ENCODE data around the gene CDH1. TPM values are rescaled to one million over a fixed set of nuclear protein-coding genes. Genes with fewer than 3 reads are reported as not detected.
"Not testable (repeated sequence)": the region's sequence is repeated elsewhere in the genome, so short reads cannot be mapped to it uniquely, and the experiment has no call there.

Gene CDH1
- total RNA-seq, 4 donors from 2014 or later, result 190 to 551 (median 434) TPM

DNA sequence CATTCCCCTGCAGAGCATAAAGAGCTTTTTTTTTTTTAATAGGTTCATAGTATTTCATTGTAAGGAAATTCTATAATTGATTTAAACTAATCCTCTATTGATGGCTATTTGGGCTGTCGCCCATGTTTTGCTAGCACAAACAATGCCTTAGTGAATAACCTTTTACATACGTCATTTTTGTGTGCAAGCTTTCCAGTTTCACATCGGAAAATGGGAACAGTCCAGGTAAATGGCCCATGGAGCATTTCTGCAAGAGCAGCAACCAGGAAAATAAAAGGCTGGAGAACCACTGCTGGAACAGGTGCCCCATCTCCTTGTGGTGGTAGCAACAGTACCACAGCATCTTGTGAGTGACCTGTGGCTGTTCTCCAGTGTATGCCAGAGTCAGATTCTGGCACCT lies 48.6 kb downstream of the CDH1 start:
- TF ChIP-seq EP300 (IDR thresholded peaks at IDR 0.05; ENCODE audit: low read depth), result no peak
- TF ChIP-seq, protein P1, sequence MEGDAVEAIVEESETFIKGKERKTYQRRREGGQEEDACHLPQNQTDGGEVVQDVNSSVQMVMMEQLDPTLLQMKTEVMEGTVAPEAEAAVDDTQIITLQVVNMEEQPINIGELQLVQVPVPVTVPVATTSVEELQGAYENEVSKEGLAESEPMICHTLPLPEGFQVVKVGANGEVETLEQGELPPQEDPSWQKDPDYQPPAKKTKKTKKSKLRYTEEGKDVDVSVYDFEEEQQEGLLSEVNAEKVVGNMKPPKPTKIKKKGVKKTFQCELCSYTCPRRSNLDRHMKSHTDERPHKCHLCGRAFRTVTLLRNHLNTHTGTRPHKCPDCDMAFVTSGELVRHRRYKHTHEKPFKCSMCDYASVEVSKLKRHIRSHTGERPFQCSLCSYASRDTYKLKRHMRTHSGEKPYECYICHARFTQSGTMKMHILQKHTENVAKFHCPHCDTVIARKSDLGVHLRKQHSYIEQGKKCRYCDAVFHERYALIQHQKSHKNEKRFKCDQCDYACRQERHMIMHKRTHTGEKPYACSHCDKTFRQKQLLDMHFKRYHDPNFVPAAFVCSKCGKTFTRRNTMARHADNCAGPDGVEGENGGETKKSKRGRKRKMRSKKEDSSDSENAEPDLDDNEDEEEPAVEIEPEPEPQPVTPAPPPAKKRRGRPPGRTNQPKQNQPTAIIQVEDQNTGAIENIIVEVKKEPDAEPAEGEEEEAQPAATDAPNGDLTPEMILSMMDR (IDR thresholded peaks at IDR 0.05), result no peak
- no peak for TF ChIP-seq POLR2A (IDR thresholded peaks at IDR 0.05)
- no peak for TF ChIP-seq POLR2AphosphoS5 (IDR thresholded peaks at IDR 0.05)
- DNase-seq, result no peak
- peaks cover 5 to 19% (median 8%) of the 10 kb centered on the region in 4 donors for H3K4me1 ChIP-seq
- intact Hi-C loops (cut with DNase I; ENCODE audit: low total_unique reads) (no loop called here), in situ Hi-C loops (cut with MboI; ENCODE audit: low pct_ligation_motif_present in 1 of 4, low pct_unique_long_range_greater_than_20kb in 1 of 4, low sequenced_read_pairs in 3 of 4) (no loop called here)
- H3K36me3 ChIP-seq, result no peaks in the 10 kb centered on the region
- H3K4me3 ChIP-seq, result no peak overlapping the region
- no peak overlapping the region for H3K27ac ChIP-seq
- WGBS, 2 donors (ENCODE audit: low coverage in 1 of 2), result 88 to 100% methylated on average over 3 of the region's 3 CpGs
- H3K9me3 ChIP-seq, result no peaks in the 10 kb centered on the region
- H3K27me3 ChIP-seq, result no peaks in the 10 kb centered on the region

DNA sequence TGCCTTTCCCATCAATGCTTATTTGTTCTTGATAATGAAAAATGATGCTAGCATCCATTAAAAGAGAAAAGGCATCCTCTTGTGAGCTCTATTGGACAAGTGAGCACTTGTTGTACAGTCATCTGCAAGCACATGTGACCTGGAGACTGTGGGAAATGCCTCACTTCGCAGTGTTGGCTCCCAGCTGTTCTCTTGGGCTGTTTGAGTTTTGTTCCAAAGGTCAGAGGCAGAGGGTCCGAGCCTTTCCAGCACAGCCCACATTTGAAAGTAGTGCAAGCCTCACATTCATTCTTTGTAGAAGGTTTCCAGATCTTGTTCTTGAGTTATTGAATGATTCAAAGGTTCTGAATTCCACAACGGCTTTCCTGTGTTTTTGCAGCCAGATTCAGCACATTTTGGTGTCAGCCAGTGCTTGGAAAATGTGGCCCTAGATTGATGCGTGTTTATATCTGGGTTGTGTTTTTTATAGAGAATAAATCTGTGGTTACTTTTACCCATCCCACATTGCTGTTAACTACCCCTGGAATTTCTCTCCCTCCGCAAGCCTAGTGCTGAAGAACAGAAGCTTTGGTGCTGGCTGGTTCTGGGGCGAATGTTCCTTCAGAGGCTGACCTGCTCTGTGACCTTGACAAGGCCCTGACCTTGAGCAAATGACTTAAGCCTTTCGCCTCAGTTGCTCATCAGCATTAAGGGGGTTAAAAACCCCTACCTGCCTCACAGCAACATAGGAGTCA lies 49.8 kb downstream of the CDH1 start:
- H3K27ac ChIP-seq, result peak overlapping the region in 3 of 4 donors; percentile 11 to 35 (median 21)
- intact Hi-C loops (cut with DNase I; ENCODE audit: low total_unique reads), result no loop called here
- 41% methylated on average over 7 of the region's 7 CpGs; no CpG with 5 or more reads in 1 of the 2 donors for WGBS, 2 donors (ENCODE audit: low coverage in 1 of 2)

DNA sequence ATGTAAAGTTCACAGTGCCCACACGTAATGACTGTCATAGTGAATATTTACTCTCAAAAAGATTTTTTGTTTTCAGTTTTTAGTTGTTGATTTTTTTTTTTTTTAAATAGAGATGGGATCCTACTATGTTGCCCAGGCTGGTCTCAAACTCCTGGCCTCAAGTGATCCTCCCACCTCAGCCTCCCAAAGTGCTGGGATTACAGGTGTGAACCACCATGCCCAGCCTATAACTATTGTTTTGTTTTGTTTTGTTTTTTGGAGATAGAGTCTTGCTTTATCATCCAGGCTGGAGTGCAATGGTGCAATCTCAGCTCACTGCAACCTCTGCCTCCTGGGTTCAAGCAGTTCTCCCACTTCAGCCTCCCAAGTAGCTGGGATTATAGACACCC lies 50.3 kb downstream of the CDH1 start:
- intact Hi-C loops (cut with DNase I; ENCODE audit: low total_unique reads); in situ Hi-C loops (cut with MboI; ENCODE audit: low pct_ligation_motif_present in 1 of 4, low pct_unique_long_range_greater_than_20kb in 1 of 4, low sequenced_read_pairs in 3 of 4); H3K27me3 ChIP-seq; DNase-seq; H3K36me3 ChIP-seq; H3K9me3 ChIP-seq; H3K4me3 ChIP-seq: not testable (repeated sequence)
- peaks cover 5 to 34% (median 8%) of the 10 kb centered on the region in 4 donors for H3K4me1 ChIP-seq
- peak overlapping the region in 3 of 4 donors; percentile 11 to 35 (median 21) for H3K27ac ChIP-seq
- 80 to 84% methylated on average over 1 of the region's 1 CpG for WGBS, 2 donors (ENCODE audit: low coverage in 1 of 2)

More for the DNA sequence above, 49.8 kb downstream of the CDH1 start:
- in situ Hi-C loops (cut with MboI; ENCODE audit: low pct_ligation_motif_present in 1 of 4, low pct_unique_long_range_greater_than_20kb in 1 of 4, low sequenced_read_pairs in 3 of 4), result no loop called here
- peaks cover 5 to 30% (median 8%) of the 10 kb centered on the region in 4 donors for H3K4me1 ChIP-seq
- peak; percentile 19 for DNase-seq
- H3K27me3 ChIP-seq, result no peaks in the 10 kb centered on the region
- no peak overlapping the region for H3K4me3 ChIP-seq
- TF ChIP-seq, protein P1 (IDR thresholded peaks at IDR 0.05), result no peak
- TF ChIP-seq EP300 (IDR thresholded peaks at IDR 0.05; ENCODE audit: low read depth), result no peak
- TF ChIP-seq POLR2AphosphoS5 (IDR thresholded peaks at IDR 0.05), result no peak
- TF ChIP-seq POLR2A (IDR thresholded peaks at IDR 0.05), result no peak
- H3K36me3 ChIP-seq, result no peaks in the 10 kb centered on the region
- H3K9me3 ChIP-seq, result no peaks in the 10 kb centered on the region

DNA sequence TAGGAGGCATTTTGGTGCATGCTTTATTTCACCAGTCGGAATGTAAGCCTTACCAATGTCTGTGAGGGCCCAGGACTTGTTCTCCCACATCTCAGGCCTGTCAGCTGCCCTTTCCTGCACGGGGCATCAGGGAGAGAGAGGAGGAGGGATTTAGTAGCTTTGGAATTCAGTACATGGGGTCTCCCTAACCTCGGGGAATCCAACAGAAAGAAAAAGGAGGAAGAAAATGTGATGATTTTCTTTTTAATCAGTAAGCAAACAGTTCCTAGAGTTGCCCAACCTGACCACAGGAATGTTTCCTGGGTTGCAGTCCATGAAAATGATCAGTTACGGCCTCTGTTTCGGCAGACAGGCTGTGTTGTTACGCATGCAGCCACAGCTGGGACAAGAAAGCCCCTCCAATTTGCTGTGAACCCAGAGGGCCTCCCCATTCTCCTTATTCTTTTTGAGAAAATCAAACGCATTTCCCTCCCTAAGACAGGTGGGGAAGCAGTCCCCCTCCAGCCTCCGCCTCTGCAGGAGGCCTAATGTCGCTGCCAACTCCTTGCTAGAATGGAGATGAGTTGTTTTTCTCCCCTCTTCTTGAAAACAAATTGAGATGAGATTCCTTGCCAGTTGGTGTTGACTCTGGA lies 53.2 kb downstream of the CDH1 start:
- H3K36me3 ChIP-seq, result no peaks in the 10 kb centered on the region
- peak overlapping the region; percentile 18 to 81 (median 61) for H3K27ac ChIP-seq
- H3K4me3 ChIP-seq, result no peak overlapping the region
- in situ Hi-C loops (cut with MboI; ENCODE audit: low pct_ligation_motif_present in 1 of 4, low pct_unique_long_range_greater_than_20kb in 1 of 4, low sequenced_read_pairs in 3 of 4), result loop anchor here in 2 of 4 donors (10.0 kb wide), 1 partner anchor 85 kb away; no protein-coding TSS in a partner anchor
- TF ChIP-seq POLR2A (IDR thresholded peaks at IDR 0.05) (no peak), EP300 (IDR thresholded peaks at IDR 0.05; ENCODE audit: low read depth) (no peak), POLR2AphosphoS5 (IDR thresholded peaks at IDR 0.05) (no peak)
- TF ChIP-seq, protein P1 (IDR thresholded peaks at IDR 0.05), result no peak
- H3K4me1 ChIP-seq, result peaks cover 9 to 45% (median 13%) of the 10 kb centered on the region in 4 donors
- intact Hi-C loops (cut with DNase I; ENCODE audit: low total_unique reads), result no loop called here
- H3K9me3 ChIP-seq, result no peaks in the 10 kb centered on the region
- peak; percentile 18 for DNase-seq
- no peaks in the 10 kb centered on the region for H3K27me3 ChIP-seq
- WGBS, 2 donors (ENCODE audit: low coverage in 1 of 2), result 38 to 48% methylated on average over 6 to 9 of the region's 9 CpGs
